HG03280 (cell line): ENCODE data around the gene PRR7.
"Not testable (repeated sequence)": the region's sequence is repeated elsewhere in the genome, so short reads cannot be mapped to it uniquely, and the experiment has no call there.

Source experiments
- ATAC-seq: cut with Tn5 transposase; IDR thresholded peaks from one replicate; pipeline ENCODE4 v1.9.1; 2021; ENCODE audit warnings: mild to moderate bottlenecking, moderate library complexity; ENCODE audit not compliant: unreplicated experiment

Gene PRR7

GRCh38 chr5:177483042-177483441 lies 36.4 kb downstream of the PRR7 start:
- no peak for ATAC-seq

- no peak for ATAC-seq
Observed at GRCh38 chr5:177483994-177484901, 37.6 kb downstream of the PRR7 start.

- ATAC-seq, result no peak
Observed at GRCh38 chr5:177484902-177485549, 38.4 kb downstream of the PRR7 start.

- ATAC-seq, result not testable (repeated sequence)
Observed at GRCh38 chr5:177485753-177486152, 39.1 kb downstream of the PRR7 start.

- no peak for ATAC-seq
Observed at GRCh38 chr5:177486256-177486655, 39.6 kb downstream of the PRR7 start.

GRCh38 chr5:177487144-177487543 lies 40.5 kb downstream of the PRR7 start:
- ATAC-seq, result no peak

- no peak for ATAC-seq
Observed at GRCh38 chr5:177487975-177488374, 41.4 kb downstream of the PRR7 start.

GRCh38 chr5:177489119-177489716 lies 42.6 kb downstream of the PRR7 start:
- no peak for ATAC-seq

- no peak for ATAC-seq
Observed at GRCh38 chr5:177490311-177490991, 43.8 kb downstream of the PRR7 start.

- ATAC-seq, result no peak
Observed at GRCh38 chr5:177490992-177491391, 44.4 kb downstream of the PRR7 start.

- ATAC-seq, result no peak
Observed at GRCh38 chr5:177491429-177491945, 44.9 kb downstream of the PRR7 start.

GRCh38 chr5:177491983-177492746 lies 45.6 kb downstream of the PRR7 start:
- no peak for ATAC-seq

- no peak for ATAC-seq
Observed at GRCh38 chr5:177492841-177493240, 46.2 kb downstream of the PRR7 start.

GRCh38 chr5:177493795-177494345 lies 47.3 kb downstream of the PRR7 start:
- ATAC-seq, result no peak

GRCh38 chr5:177494346-177495195 lies 48.0 kb downstream of the PRR7 start:
- no peak for ATAC-seq

GRCh38 chr5:177495243-177496060 lies 48.8 kb downstream of the PRR7 start:
- no peak for ATAC-seq

GRCh38 chr5:177496070-177496726 lies 49.6 kb downstream of the PRR7 start:
- no peak for ATAC-seq
